H1 (cell line): ENCODE measurements around the gene TTC13.

Experiments
- BRCA1 ChIP-seq: IDR thresholded peaks from 2 replicates; pipeline ENCODE4 v1.6.1; 2012; ENCODE audit warnings: low read depth, low read length, improper control_type of control experiment
- CTCF ChIP-seq, 3 experiments: IDR thresholded peaks; 1 replicate in 2 of 3; 2 replicates in 1 of 3; pipeline versions ENCODE4 v1.5.1 to v1.6.1; 2011; ENCODE audit warnings: low read length in 3 of 3, mild to moderate bottlenecking in 3 of 3, inconsistent platforms in 2 of 3, low read depth in 1 of 3, moderate library complexity in 1 of 3; ENCODE audit not compliant: insufficient read depth in 1 of 3; ENCODE audit errors: control extremely low read depth in 1 of 3
- EP300 ChIP-seq, 2 experiments: IDR thresholded peaks; 1 replicate in 1 of 2; 2 replicates in 1 of 2; pipeline ENCODE4 v1.6.1; 2011 to 2012; ENCODE audit warnings: low read depth in 2 of 2, low read length in 2 of 2, mild to moderate bottlenecking in 2 of 2, borderline replicate concordance in 1 of 2, inconsistent platforms in 1 of 2, moderate library complexity in 1 of 2
- NRF1 ChIP-seq: IDR thresholded peaks from 2 replicates; pipeline ENCODE4 v1.6.1; 2011; ENCODE audit warnings: mild to moderate bottlenecking, low read depth, low read length, improper control_type of control experiment
- POLR2A ChIP-seq, 2 experiments: IDR thresholded peaks; 1 replicate in 1 of 2; 2 replicates in 1 of 2; pipeline ENCODE4 v1.6.1; 2011; ENCODE audit warnings: low read depth in 2 of 2, low read length in 2 of 2, mild to moderate bottlenecking in 2 of 2; ENCODE audit errors: control extremely low read depth in 1 of 2
- POLR2AphosphoS5 ChIP-seq: IDR thresholded peaks from 2 replicates; pipeline ENCODE4 v1.6.1; 2011; ENCODE audit warnings: low read depth, low read length

DNA sequence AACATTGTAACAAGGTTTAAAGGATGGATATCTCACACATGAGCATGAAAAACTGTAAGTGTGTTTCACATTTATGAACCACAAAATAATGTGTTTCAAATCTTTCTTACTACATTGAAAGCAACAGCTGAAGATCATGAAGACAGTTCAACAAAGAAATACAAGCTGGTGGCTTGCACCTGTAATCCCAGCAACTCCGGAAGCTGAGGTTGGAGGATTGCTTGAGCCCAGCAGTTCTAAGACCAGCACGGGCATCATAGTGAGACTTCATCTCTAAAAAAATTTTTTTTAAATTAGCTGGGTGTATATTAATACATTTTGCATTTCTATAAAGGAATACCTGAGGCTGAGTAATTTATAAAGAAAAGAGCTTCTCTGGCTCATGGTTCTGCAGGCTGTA, 83.2 kb downstream of the TTC13 start:
- TF ChIP-seq EP300 (IDR thresholded peaks at IDR 0.05; ENCODE audit: borderline replicate concordance in 1 of 2, low read depth in 2 of 2, low read length in 2 of 2) (no peak), BRCA1 (no peak), CTCF (IDR thresholded peaks at IDR 0.05; ENCODE audit: control extremely low read depth in 1 of 3, insufficient read depth in 1 of 3, low read depth in 1 of 3, low read length in 3 of 3) (no peak), POLR2A (IDR thresholded peaks at IDR 0.05; ENCODE audit: control extremely low read depth in 1 of 2, low read depth in 2 of 2, low read length in 2 of 2) (no peak), POLR2AphosphoS5 (no peak), NRF1 (no peak)
